HG02588 (cell line): ENCODE data around the gene PUSL1.

Experiments
- ATAC-seq: cut with Tn5 transposase; IDR thresholded peaks from one replicate; pipeline ENCODE4 v1.9.1; 2021; ENCODE audit warnings: mild to moderate bottlenecking, moderate library complexity; ENCODE audit not compliant: unreplicated experiment

Gene PUSL1

GRCh38 chr1:1293263-1294249 lies 14.8 kb upstream of the PUSL1 start:
- ATAC-seq, result no peak

GRCh38 chr1:1294250-1294890 lies 14.0 kb upstream of the PUSL1 start:
- ATAC-seq, result no peak

- ATAC-seq, result no peak
These were observed 13.1 kb upstream of the PUSL1 start for GRCh38 chr1:1295154-1295923.

GRCh38 chr1:1296070-1297061 lies 12.0 kb upstream of the PUSL1 start:
- ATAC-seq, result no peak

- no peak for ATAC-seq
These were observed 10.5 kb upstream of the PUSL1 start for GRCh38 chr1:1297802-1298424.

GRCh38 chr1:1298861-1299685 lies 9.3 kb upstream of the PUSL1 start:
- ATAC-seq, result no peak

- no peak for ATAC-seq
These were observed 8.6 kb upstream of the PUSL1 start for GRCh38 chr1:1299686-1300351.

GRCh38 chr1:1300352-1300739 lies 8.1 kb upstream of the PUSL1 start:
- ATAC-seq, result no peak

- ATAC-seq, result no peak
These were observed 6.4 kb upstream of the PUSL1 start for GRCh38 chr1:1302006-1302430.

GRCh38 chr1:1302951-1303509 lies 5.4 kb upstream of the PUSL1 start:
- no peak for ATAC-seq

GRCh38 chr1:1303736-1304135 lies 4.7 kb upstream of the PUSL1 start:
- no peak for ATAC-seq

- ATAC-seq, result no peak
These were observed 3.8 kb upstream of the PUSL1 start for GRCh38 chr1:1304331-1305299.

- ATAC-seq, result no peak
These were observed 2.9 kb upstream of the PUSL1 start for GRCh38 chr1:1305300-1306069.

- ATAC-seq, result no peak
These were observed 2.2 kb upstream of the PUSL1 start for GRCh38 chr1:1306070-1306660.

- no peak for ATAC-seq
These were observed 1.6 kb upstream of the PUSL1 start for GRCh38 chr1:1306661-1307260.
